IMR-90 (cell line): ENCODE results near the gene MTCP1.

Experiments used
- BHLHE40 ChIP-seq: fragments of 150-350 bp; IDR thresholded peaks from 2 replicates; pipeline ENCODE4 v1.6.1; 2016; ENCODE audit warnings: mild to moderate bottlenecking, low read depth, low read length
- CEBPB ChIP-seq: IDR thresholded peaks from 2 replicates; pipeline ENCODE4 v1.6.1; 2012; ENCODE audit warnings: low read depth, low read length, improper control_type of control experiment
- CTCF ChIP-seq: conservative IDR thresholded peaks from 2 replicates; pipeline ENCODE4 v1.5.1; 2012; ENCODE audit warnings: mild to moderate bottlenecking, low read depth, low read length, improper control_type of control experiment
- FOS ChIP-seq: fragments of 150-350 bp; IDR thresholded peaks from 2 replicates; pipeline ENCODE4 v1.6.1; 2016; ENCODE audit warnings: low read depth, low read length
- MAFK ChIP-seq: IDR thresholded peaks from 2 replicates; pipeline ENCODE4 v1.6.1; 2012; ENCODE audit warnings: low read depth, low read length, improper control_type of control experiment
- POLR2A ChIP-seq: IDR thresholded peaks from 2 replicates; pipeline ENCODE4 v1.6.1; 2012; ENCODE audit warnings: mild to moderate bottlenecking, low read depth, low read length
- RAD21 ChIP-seq: IDR thresholded peaks from 2 replicates; pipeline ENCODE4 v1.6.1; 2012; ENCODE audit warnings: low read length, improper control_type of control experiment
- USF2 ChIP-seq: fragments of 150-350 bp; IDR thresholded peaks from 2 replicates; pipeline ENCODE4 v1.6.1; 2017; ENCODE audit warnings: mild to moderate bottlenecking, antibody characterized with exemption, low read length, low read depth

GRCh38 chrX:155115174-155115819 is 44.4 kb upstream of the MTCP1 start:
- TF ChIP-seq CTCF (no peak), MAFK (no peak), POLR2A (no peak), RAD21 (no peak), BHLHE40 (no peak), CEBPB (no peak), USF2 (no peak), FOS (no peak)
